Activated CD8-positive, alpha-beta T cell treated with anti-CD3 and anti-CD28 coated beads for 36 hours (primary cell): Measurements from ENCODE around the gene RAD51B. TPM values are rescaled to one million over a fixed set of nuclear protein-coding genes. Genes with fewer than 3 reads are reported as not detected.

Experiments used
- ATAC-seq: fragments of 200-7000 bp; cut with Tn5 transposase; one replicate; pipeline ENCODE4 v1.10.0; 2021; ENCODE audit warnings: mild to moderate bottlenecking, moderate library complexity
- CTCF ChIA-PET: fragments of 350-600 bp; sonication (Branson Sonifier 250); formaldehyde crosslinking; loops from one replicate; lab custom pipeline; 2021; ENCODE audit warnings: antibody characterized with exemption; lab: Charles Lee
- POLR2A ChIA-PET: fragments of 350-600 bp; sonication (Branson Sonifier 250); formaldehyde crosslinking; loops from one replicate; lab custom pipeline; 2021; ENCODE audit warnings: antibody characterized with exemption; lab: Charles Lee
- DNase-seq: peaks from one replicate; pipeline ENCODE4 v3.0.0-alpha.2; 2020
- H3K27ac Mint-ChIP-seq: one replicate; pipeline ENCODE4 v1.8.0; 2021; ENCODE audit warnings: mild to moderate bottlenecking, mixed read lengths
- H3K27me3 Mint-ChIP-seq: one replicate; pipeline ENCODE4 v1.8.0; 2021; ENCODE audit warnings: mixed read lengths
- H3K36me3 Mint-ChIP-seq: one replicate; pipeline ENCODE4 v1.8.0; 2021; ENCODE audit warnings: low read depth, mixed read lengths
- H3K4me1 Mint-ChIP-seq: one replicate; pipeline ENCODE4 v1.8.0; 2021; ENCODE audit warnings: low read depth, mixed read lengths
- H3K4me3 Mint-ChIP-seq: one replicate; pipeline ENCODE4 v1.8.0; 2021; ENCODE audit warnings: mild to moderate bottlenecking, moderate library complexity, mixed read lengths
- H3K9me3 Mint-ChIP-seq: one replicate; pipeline ENCODE4 v1.8.0; 2021; ENCODE audit warnings: mixed read lengths
- intact Hi-C: fragments of 100-400 bp; cut with micrococcal nuclease; formaldehyde crosslinking; loops from one replicate; pipeline ENCODE4 v1.10.0; 2022
- total RNA-seq, 2 experiments: library from RNA; stranded (reverse); gene quantifications; one replicate each; pipeline ENCODE4 v1.2.3, GENCODE V29; 2021
- TF ChIP-seq, protein P1 (sequence below): fragments of 200-600 bp; IDR thresholded peaks from one replicate; pipeline ENCODE4 v1.8.0; 2022; ENCODE audit warnings: antibody characterized with exemption, mild to moderate bottlenecking

The RAD51B gene
- total RNA-seq, result 10 to 100 TPM; 38.2 to 40.6 TPM

- Mint-ChIP-seq H3K4me1 (peaks cover 24% of the 10 kb centered on the region), H3K36me3 (peaks cover 4% of the 10 kb centered on the region), H3K9me3 (no peaks in the 10 kb centered on the region), H3K4me3 (peak within 1 kb of the TSS; percentile 99), H3K27me3 (no peaks in the 10 kb centered on the region), H3K27ac (peak within 1 kb of the TSS; percentile 99)
- ATAC-seq (peak; percentile 73), DNase-seq (peak; percentile 94)
- CTCF ChIA-PET, result interaction anchor here (0.8 kb wide), 1 partner anchor 1310 kb away, joined by 3 read pairs; no protein-coding TSS in a partner anchor
- intact Hi-C loops, result no loop called here
- TF ChIP-seq, protein P1, sequence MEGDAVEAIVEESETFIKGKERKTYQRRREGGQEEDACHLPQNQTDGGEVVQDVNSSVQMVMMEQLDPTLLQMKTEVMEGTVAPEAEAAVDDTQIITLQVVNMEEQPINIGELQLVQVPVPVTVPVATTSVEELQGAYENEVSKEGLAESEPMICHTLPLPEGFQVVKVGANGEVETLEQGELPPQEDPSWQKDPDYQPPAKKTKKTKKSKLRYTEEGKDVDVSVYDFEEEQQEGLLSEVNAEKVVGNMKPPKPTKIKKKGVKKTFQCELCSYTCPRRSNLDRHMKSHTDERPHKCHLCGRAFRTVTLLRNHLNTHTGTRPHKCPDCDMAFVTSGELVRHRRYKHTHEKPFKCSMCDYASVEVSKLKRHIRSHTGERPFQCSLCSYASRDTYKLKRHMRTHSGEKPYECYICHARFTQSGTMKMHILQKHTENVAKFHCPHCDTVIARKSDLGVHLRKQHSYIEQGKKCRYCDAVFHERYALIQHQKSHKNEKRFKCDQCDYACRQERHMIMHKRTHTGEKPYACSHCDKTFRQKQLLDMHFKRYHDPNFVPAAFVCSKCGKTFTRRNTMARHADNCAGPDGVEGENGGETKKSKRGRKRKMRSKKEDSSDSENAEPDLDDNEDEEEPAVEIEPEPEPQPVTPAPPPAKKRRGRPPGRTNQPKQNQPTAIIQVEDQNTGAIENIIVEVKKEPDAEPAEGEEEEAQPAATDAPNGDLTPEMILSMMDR, result no peak
- POLR2A ChIA-PET, result interaction anchor here (0.6 to 1.2 kb wide), 6 partner anchors 11 to 997 kb away, joined by 3 to 5 read pairs (median 4); partner anchors contain the start of gene RDH11
These were observed at the start of gene RAD51B for GRCh38 chr14:67819563-67820421. TSS of gene RAD51B (plus strand) at chr14:67819779.

DNA sequence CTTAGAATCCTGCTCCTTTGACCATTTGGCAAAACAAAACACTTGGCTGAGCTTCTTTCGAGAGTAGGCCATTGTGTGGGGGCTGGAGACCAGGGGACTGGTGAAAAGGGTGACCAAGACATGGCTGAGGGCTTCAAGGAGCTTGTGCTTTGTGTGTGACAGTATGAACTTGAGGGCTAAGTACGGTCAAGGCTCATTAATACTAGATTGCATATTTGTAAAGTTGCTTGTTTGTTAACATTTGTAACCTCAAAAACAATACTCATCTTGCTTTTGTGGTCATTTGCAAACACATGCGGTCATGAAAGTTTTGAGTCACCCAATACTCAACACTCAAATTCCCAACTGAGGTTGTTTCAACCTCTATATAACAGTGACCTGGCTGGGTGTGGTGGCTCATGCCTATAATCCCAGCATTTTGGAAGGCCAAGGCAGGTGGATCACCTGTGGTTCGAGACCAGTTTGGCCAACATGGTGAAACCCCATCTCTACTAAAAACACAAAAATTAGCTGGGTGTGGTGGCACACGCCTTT, 45.7 kb upstream of the RAD51B start:
- ATAC-seq (no peak), DNase-seq (no peak)
- H3K27ac Mint-ChIP-seq, result no peak overlapping the region
- TF ChIP-seq, protein P1, result no peak
- no peak overlapping the region for H3K4me3 Mint-ChIP-seq
- H3K27me3 Mint-ChIP-seq, result no peaks in the 10 kb centered on the region
- POLR2A ChIA-PET, result no interaction called here
- CTCF ChIA-PET, result no interaction called here
- peaks cover 25% of the 10 kb centered on the region for H3K36me3 Mint-ChIP-seq
- no peaks in the 10 kb centered on the region for H3K9me3 Mint-ChIP-seq
- intact Hi-C loops, result no loop called here
- H3K4me1 Mint-ChIP-seq, result no peaks in the 10 kb centered on the region

GRCh38 chr14:67776653-67777322, 42.8 kb upstream of the RAD51B start:
- H3K27ac Mint-ChIP-seq, result no peak overlapping the region
- intact Hi-C loops, result no loop called here
- H3K36me3 Mint-ChIP-seq, result peaks cover 24% of the 10 kb centered on the region
- ATAC-seq (no peak), DNase-seq (no peak)
- ChIA-PET POLR2A (no interaction called here), CTCF (interaction anchor here (0.5 to 1.3 kb wide), 2 partner anchors 16 to 1659 kb away, joined by 3 read pairs; no protein-coding TSS in a partner anchor)
- H3K27me3 Mint-ChIP-seq, result no peaks in the 10 kb centered on the region
- no peak overlapping the region for H3K4me3 Mint-ChIP-seq
- TF ChIP-seq, protein P1, result no peak
- H3K9me3 Mint-ChIP-seq, result no peaks in the 10 kb centered on the region
- no peaks in the 10 kb centered on the region for H3K4me1 Mint-ChIP-seq

DNA sequence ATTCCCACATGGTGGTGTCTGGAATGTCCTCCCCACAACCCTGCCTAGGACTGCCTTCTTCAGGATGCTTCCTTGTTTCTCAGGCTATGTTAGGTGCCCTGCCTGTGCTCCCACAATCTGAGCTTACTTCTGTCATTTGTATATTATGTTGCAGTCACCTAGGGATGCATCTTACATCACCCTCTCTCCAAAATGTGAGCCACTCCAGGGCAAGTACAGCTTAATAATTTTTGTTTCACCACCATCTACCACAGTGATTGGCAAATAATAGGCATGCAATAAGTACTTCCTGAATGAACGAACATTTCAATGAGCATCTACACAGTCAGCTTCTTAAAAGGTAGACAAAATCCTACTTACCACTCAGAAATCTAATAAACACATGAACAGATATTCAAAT, 40.8 kb upstream of the RAD51B start:
- TF ChIP-seq, protein P1, result no peak
- no peak for ATAC-seq
- POLR2A ChIA-PET, result no interaction called here
- Mint-ChIP-seq H3K27me3 (no peaks in the 10 kb centered on the region), H3K27ac (no peak overlapping the region), H3K4me3 (no peak overlapping the region), H3K9me3 (no peaks in the 10 kb centered on the region), H3K36me3 (peaks cover 28% of the 10 kb centered on the region), H3K4me1 (no peaks in the 10 kb centered on the region)
- intact Hi-C loops, result no loop called here
- DNase-seq, result no peak
- CTCF ChIA-PET, result no interaction called here
